SKM-1 treated with dmso at 0.1 percent for 144 hours (cell line): ENCODE results near the gene HIRIP3.
A peak's percentile ranks its signal among the peaks of the same experiment; 100 is the strongest.

Source experiments
- DNase-seq: peaks from one replicate; lab custom pipeline; 2025; ENCODE audit not compliant: unreplicated experiment; lab: John Stamatoyannopoulos, UW

The HIRIP3 gene

DNA sequence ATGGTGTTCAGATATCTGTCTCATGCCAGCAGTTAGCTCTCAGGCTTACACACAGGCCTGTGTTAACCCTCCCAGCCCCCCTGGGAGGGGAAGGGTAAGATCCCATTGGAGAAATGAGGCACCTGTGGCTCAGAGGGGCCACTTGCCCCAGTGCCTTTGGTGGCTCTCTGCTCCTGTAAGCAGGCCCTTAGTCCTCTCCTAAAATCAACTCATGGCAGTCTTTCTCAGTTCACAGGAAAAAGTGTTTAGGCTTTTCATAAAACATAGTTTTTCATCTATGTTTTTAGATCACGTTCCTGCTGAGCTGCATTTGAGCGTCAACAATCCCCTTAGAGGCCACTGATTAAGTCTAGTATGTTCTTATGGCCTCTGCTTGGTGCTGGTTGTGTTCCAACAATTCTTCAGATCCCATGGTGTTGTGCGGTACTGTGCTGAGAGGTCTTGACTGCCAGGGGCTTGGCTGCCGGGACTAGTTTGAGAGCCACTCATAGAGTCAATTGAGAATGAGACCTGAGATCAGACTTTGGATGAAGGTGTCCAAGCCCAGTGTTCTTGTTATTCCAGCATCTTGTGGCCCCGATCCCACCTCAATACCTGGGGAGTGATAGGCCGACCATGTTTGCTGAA, 11.2 kb downstream of the HIRIP3 start:
- no peak for DNase-seq

DNA sequence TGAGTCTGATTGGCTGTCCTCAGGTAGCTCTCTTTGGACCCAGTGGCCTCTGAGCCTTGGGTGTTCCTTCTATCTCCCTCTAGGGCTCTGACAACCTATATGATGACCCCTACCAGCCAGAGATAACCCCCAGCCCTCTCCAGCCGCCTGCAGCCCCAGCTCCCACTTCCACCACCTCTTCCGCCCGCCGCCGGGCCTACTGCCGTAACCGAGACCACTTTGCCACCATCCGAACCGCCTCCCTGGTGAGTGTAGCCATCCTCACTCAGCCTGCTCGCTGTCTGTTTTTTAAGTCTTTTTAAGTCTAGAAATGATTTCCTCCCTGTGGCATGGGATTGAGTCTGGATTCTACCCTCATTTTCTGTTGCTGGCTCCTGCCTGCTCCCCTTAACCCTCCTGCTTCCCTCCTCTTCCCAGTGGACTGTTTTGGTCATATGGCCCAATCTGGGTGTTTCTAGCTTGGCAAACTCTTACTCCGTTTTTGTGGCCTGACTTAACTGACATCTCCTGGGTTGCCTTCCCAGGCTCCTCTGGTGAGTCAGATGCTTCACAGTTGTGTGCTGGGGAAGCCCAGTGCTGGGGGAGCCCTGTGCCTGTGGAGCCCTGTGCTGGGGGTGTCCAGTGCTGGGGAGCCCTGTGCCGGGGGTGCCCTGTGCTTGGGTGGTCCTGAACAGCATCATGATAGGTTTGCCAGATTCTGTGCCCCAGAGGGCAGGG, 11.8 kb downstream of the HIRIP3 start:
- DNase-seq, result no peak

DNA sequence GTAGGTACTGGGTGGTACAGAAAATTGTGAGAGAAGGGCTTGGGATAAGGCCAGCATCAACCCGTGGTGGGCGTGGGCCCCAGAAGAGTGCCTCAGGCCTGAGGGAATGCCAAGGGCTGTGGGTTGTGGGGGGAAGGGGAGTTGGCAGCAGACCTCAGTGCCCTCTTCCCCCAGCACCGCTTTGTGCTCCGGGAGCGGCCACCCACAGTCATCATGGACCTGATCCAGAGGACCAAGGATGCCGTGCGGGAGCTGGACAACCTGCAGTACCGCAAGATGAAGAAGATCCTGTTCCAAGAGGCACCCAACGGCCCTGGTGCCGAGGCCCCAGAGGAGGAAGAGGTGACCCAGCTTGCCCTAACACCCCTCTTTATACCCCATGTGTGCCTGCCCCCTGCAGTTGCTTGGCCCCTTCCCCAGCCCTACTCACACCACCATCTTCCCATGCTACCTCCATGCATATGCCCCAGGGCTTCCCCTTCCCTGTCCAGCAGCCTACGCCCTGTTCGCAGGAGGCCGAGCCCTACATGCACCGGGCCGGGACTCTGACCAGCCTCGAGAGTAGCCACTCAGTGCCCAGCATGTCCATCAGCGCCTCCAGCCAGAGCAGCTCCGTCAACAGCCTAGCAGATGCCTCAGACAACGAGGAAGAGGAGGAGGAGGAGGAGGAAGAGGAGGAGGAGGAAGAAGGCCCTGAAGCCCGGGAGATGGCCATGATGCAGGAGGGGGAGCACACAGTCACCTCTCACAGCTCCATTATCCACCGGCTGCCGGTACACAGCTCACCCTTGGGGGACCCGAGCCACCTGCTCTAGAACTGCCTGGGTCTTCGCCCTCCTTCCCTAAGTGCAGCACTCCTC, 12.6 kb downstream of the HIRIP3 start:
- no peak for DNase-seq

- DNase-seq, result no peak
Observed at GRCh38 chr16:29978564-29979270, 16.7 kb downstream of the HIRIP3 start.

GRCh38 chr16:29978081-29978480, 17.3 kb downstream of the HIRIP3 start:
- DNase-seq, result no peak

GRCh38 chr16:29977063-29977825, 18.2 kb downstream of the HIRIP3 start:
- DNase-seq, result no peak

DNA sequence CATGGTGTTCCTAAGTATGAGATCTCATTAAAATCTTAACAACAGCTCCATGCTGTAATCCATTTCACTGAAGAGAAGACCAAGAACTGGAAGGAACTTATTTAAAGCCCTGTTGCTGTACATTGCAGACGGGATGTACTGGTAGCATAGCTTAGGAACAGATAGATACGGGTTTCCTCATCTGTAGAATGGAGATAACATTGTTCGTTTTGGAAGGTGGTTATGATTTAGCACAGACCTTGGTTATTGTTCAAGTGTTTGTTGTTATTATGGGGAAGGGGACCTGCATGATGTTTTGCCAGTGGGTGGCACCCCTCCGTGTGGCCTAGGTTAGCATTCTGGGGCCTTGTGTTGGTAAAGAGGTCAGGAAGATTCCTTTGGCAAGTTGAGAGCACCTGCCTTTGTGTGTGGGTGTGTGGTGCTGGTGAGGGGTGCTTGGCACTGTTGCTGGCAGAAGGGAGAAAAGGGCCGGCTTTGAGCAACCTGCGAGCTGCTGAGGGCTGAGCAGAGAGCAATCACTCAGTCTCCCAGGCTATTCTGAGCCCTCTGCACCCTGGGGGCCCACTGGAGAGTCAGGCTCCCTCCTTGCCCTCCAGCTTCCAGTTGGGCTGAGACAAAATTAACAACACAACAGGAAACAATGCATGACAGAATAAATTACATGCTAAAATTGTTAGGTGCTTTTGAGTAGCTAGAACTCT, 19.5 kb downstream of the HIRIP3 start:
- no peak for DNase-seq

DNA sequence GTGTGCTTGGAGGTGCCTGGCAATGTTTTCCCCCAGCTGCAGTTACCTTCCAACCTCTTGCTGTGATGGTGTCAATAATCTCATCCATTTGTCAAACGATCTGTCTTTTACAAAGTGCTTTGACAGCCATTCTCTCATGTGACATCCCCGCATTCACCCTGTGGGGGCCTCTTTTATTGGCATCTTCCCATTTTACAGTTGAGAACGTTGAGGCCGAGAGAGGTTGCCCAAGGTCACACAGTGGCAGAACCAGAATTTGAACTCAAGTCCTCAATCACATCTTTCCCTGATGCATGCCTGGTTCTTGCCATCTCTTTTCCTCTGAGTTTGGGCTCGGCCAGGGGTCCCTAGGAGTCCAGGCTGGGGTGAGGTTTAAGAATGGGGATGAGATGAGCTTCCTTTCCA, 20.3 kb downstream of the HIRIP3 start:
- DNase-seq, result no peak

DNA sequence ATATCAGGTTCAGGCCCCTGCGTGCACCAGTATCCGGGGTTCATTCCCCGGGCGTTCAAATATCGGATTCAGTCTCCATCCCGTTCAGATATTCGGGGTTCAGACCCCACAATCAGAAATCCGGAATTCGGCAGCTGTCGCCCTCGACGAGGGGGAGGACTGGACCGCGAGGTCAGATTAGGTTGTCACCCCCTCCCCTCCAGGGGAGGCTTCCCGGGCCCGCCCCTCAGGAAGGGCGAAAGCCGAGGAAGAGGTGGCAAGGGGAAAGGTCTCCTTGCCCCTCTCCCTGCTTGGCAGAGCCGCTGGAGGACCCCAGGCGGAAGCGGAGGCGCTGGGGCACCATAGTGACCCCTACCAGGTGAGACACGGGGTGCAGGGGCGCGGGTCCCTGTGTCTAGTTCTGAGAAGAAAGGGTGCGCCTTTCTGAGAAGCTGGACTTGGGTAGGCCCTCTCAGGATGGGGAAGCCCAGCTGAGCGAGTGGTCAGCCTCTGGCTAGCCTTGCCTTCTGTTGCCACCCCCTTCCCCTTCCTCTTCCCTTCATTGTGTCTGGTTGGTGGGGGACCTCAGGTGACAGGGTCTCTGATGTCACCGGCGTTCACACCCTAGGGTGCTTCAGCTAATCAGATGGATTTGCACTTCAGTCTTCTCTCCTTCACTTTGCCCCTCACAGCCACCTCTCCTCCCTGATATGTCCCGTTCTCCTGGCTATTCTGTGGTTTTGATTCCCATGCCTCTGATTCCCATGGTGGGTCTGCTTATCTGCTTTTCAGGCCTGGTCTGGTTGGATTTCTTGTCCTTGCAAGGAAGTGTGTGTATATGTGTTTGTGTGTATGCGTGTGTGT, 20.9 kb downstream of the HIRIP3 start:
- no peak for DNase-seq

- DNase-seq, result peak; percentile 98
Observed at GRCh38 chr16:29973384-29974246, 21.8 kb downstream of the HIRIP3 start, which contains the start of gene TAOK2. TAOK2 (plus strand) TSS chr16:29973868; CDS start chr16:29977773, 3,905 bp downstream.

- DNase-seq, result no peak
Observed at GRCh38 chr16:29972992-29973383, 22.4 kb downstream of the HIRIP3 start.

DNA sequence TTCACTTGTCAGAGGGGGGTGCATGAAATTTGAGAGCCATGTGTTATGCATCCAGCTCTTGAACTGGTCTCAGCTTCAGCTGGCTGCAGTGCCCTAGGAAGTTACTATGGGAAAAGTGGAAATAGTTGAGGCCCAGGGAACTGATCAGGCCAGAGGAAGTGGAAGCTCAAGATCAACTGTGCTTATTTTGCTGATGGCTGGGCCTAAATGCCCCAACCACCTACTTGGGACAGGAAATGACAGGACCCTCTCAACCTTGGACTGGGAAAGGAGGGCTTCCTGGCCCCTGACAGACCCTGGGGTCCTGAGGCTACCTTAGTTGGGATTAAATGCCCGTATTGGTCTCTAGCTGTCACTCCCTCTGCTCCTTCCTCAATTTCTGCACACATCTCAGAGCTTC, 22.9 kb downstream of the HIRIP3 start:
- no peak for DNase-seq

DNA sequence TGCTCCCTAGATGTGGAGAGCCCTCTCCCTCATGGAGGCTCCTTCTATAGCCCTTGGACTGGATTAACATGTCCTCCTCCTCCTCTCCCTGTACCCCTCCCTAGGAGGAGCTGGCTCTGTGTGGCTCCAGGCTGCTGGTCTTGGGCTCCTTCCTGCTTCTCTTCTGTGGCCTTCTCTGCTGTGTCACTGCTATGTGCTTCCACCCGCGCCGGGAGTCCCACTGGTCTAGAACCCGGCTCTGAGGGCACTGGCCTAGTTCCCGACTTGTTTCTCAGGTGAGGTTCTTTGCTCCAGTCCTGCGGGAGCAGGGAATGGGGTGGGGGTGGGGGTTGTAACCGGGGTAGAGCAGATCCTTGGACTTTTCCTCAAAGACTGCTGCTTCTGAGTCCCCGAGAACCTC, 24.1 kb downstream of the HIRIP3 start:
- no peak for DNase-seq

GRCh38 chr16:29968205-29968604, 27.2 kb downstream of the HIRIP3 start:
- DNase-seq, result no peak

DNA sequence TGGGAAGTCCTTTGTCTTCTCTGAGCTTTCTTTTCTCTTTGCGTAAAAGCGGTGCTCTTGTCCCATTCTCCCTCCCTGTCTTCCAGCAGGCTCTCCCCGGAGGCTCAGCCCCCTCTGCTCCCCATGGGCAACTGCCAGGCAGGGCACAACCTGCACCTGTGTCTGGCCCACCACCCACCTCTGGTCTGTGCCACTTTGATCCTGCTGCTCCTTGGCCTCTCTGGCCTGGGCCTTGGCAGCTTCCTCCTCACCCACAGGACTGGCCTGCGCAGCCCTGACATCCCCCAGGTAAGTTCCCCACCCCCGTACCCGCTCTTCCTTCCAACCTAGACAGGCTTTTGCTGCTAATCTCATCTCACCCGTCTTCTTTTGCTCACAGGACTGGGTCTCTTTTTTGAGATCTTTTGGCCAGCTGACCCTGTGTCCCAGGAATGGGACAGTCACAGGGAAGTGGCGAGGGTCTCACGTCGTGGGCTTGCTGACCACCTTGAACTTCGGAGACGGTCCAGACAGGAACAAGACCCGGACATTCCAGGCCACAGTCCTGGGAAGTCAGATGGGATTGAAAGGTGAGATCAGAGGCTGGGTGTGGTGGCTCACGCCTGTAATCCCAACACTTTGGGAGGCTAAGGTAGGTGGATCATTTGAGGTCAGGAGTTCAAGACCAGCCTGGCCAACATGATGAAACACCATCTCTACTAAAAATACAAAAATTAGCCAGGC, 32.2 kb downstream of the HIRIP3 start:
- no peak for DNase-seq

DNA sequence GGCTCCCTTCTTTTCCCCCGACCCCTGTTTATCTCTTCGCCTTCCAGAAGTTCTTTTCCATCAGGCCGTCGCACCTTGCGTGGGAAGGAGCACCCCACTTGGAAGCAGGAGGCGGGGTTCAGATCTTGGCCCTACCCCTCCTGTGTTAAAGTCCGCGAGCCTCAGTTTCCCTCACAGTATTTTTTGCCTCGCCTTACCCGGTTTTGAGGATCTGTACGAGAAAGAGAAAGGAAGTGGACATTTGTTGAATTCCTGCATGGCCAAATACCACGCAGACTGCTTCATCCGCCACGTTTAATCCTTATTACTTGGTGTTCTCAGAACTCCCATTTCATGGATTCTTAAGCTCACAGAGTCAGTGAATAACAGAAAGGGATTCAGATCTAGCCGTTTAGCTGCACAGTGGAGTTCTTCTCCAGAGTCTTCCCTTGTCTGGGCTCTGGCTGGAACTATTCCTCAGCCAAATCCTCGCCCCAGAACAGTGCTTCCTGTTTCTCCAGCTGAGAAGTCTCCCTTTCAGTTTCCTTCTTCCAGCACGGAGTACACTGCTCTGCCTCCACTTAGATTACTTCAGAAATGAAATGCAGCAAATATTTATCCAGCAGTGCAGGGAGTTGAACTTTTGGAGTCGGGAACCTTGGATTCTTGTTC, 32.9 kb downstream of the HIRIP3 start:
- DNase-seq, result peak; percentile 16
